Measurements from ENCODE around the gene MAX.
A peak's percentile ranks its signal among the peaks of the same experiment; 100 is the strongest.

The MAX gene

DNA sequence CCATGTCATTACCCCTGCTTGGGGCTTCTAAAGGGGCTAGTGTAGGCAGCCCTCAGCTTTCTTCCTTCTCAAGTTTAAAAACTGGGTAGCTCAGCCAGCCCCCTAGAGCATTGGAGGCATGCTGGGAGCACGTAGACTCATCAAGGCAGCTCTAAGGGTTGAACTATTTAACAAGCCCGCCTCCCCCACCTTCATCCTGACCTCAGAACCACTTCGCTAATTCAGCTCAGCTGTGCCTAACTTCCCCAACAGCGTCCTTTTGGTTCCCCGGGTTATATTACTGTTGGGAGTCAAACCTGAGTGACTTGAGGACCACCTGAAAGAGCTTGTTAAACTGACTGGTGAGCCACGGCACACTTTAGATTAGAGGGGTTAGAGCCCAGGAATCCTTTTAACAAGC is 30.1 kb downstream of the MAX start:
- no peak for DNase-seq

DNA sequence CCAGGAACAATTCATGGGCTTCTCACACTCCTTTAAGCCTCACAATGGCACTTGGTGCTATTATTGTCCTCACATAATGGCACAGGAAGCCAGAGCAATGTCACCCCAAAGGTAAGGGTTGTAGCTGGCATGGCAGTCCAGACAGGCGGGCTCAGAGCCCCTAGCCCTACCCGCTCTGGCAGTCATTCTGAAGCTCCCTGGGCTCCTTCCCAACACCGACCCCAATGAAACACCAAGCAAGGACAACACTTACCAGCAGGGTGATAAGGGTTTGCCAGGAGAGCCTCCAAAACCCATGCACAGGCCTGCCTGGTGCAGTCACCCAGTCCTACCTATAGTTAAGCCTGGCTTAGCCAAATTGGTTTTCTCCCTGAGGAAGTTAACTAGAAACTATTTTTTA is 30.8 kb downstream of the MAX start:
- no peak for DNase-seq

DNA sequence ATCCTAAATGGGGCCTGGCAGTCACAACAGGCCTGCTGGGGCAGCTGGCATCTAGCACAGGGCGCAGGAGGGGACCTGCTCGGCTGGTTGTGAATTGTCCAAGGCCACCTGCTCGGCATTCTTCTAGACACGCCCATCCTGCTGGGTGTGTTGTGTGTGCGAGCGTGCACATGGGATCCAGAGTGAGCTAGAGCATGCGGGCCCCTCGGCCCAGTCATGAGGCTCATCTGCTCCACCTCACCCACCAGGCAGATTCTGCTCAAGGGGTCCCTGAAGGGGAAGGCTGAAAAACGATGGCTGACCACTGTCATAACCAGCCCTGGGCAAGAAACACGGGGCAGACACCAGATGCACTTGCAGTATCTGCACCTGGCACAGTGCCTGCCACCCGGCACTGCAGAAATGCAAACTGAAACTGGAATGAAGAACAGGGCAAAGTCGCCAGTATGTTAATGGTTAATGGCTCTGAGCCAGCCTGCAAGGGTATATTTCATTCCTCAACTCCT is 31.8 kb downstream of the MAX start:
- peak in 3 of 14 donors; percentile 12 to 97 (median 22) for DNase-seq

DNA sequence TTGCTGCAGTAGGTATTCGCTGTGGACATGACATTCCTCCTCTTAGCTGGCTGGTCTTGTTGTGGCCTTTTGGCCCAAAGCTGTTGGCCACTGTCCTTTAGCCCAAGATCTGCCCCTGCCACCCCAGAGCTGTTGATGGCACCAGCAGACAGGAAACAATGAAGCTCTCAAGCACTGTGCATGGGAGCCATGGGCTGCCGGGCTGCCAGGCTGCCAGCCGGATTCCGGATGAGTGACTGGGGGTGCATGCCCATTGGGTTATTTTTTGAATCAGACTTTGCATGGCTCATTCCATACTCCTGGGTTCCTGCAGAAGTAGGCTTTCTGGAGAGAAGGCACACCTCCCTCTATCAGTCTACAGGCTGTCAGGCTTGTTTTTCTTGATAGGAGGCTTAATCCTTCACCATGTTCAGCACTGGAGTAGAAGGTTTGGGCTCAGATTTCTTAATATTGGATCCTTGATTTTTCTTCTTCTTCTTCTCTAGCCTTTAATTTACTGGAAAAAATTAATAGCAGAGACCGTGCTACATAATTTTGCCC is 32.4 kb downstream of the MAX start:
- DNase-seq: peak in 3 of 14 donors; percentile 8 to 93 (median 15)

DNA sequence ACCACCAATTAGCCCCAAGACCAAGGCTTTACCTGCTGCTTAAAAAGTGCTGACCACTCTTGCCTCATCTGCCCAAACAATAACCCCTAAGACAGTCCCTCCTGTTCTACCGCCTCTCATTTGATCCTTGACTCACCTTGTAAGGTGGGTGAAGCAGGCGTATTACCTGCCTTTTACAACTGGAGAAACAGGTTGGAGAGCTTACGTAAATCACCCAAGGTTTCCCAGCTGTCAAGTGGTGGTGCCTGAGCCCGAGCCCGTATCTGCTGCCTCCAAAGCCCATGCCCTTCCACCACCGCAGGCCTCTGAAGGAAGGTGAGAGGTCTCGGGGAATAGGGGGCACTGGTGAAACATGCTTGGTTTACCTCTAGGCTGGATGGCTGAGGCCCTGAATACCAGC is 36.6 kb downstream of the MAX start:
- no peak for DNase-seq

DNA sequence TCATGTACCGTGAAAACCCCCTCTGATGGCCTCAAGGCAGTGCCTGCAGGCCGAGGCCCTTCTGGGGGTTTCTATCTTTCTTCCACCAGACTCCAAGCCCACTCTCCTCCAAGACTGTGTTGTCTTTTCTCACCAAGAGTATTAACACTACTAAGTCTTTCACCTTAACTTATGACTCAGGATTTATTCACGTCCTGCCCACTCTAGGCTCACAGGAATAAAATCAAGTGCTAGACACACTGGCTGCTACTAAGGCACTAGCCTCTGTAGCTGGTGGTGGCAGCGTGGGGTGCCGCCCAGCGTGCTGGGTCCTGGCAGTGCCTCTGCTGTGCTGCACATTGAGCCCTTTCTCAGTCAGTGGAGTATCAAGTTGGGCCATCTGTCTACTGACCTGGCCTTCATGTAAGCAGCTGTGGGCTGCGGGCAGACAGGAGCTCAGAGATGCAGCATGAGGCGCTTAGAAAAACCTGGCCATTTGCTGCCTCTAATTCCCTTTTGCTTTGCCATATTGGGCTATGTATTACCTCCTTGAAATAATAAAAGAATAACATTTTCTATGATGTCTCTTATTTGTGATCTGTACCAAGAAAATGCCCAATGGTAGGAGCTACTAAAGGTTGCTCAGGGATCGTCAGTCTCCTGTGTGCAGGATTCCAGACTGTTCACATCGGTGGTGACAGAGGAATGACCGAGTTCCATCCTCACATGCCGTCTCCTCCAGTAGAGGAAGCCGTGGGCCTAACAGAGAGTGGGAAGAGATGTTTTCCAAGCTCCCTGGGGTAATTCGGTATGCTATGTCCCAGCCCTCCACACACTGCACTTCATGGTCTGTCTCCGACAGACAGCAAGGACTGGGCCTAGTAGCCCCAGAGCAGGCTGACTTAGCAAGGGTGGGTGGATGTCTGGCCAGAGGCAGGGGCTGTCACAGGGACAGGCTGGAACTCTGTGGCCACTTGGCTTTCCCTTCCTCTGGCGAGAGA is 39.9 kb downstream of the MAX start:
- DNase-seq: peak in 1 of 14 donors; percentile 69

DNA sequence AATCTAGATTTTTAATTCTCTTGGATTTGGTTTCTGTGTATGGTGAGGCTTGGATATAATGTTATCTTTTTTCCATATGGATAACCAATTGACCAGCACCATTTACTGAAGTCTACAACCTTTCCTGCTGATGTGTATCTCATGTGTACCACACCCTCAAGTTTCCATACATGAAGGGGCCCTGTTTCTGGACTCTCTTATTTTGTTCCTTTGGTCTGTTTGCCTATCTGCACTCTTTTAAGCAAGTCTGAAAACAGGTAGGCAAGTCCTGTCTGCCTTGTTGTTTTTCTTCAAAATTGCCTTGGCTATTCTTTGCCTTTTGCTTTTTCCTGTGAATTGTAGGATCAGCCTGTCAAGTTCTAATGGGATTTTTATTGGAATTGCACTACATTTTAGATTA is 44.6 kb downstream of the MAX start:
- DNase-seq: no peak

DNA sequence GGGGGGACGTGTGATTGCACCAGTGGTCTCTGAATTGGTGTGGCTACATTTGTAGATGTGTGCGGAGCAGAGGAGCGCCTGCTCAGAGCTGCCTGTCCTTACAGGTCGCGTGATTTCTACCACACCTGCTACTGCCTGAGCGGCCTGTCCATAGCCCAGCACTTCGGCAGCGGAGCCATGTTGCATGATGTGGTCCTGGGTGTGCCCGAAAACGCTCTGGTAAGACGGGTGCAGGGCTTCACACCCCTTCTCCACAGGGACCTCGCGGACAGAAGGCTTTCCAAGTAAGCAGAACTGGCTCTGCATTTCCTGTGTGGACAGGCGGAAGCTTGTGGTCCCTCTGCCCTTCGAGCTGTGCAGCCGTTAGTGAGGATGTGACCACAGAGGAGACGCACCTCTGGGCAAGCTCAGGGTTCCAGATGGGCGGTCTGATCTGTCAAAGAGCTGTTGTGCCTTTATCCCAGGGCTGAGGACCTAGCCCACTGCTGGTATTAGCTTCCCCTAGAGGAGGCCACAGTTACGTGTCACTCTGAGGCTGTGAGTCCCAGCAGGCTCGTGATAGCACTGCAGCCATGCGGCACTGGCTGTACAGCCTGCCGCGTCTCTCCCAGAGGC is 47.7 kb downstream of the MAX start:
- peak in 2 of 14 donors; percentile 10 to 60 for DNase-seq

DNA sequence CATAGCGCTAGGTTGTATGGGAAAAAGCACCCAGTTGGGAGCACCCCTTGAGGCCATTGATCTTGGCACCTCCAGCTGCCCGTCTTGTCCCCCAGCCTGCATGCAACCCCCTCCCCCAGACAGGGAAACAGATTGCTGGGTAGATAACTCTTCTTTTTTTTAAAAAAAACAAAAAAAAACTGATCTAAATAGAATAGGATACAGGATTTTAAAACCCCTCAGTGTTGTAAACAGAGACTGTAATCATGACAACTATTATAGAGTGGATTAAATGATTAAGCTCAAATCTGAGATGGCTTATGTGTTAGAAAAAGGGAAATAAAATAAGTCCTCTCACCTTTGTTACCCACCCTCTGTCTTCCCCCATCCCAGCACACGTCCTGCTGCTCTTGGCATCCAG is 48.9 kb downstream of the MAX start:
- DNase-seq: no peak

DNA sequence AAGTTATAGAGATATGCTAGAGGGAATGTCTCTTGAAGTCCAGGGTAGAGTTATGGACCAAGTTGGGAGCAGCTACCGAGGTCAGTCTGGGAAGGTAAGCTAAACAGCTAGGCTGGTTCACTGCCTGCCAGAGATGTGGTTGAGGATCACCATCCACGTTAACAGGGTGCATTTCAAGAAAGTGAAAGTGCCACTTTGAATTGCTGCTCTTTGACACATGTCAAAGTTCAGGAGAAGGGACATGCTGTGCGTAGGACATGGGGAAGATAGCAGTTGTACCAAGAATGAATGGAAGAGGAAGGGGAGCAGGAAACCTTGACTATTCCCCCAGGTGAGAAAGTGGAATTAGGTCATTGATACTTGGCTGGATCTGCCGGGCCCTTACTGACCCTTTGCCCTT is 49.5 kb downstream of the MAX start:
- DNase-seq: no peak

DNA sequence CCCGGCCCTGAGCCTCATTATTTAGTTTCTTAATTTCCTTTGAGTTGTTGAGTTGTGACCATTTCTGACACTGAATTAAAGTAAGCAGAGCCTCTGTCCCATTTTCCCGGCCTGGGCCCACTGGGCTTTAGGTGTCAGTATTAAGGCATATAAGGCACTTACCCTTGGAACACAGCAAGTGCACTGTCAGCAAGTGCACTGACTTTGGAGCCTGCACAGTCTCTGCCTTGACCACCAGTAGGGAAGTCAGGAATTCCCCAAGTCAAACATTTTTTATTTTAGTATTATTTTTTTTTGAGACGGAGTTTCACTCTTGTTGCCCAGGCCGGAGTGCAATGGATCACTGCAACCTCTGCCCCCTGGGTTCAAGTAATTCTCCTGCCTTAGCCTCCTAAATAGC is 56.6 kb downstream of the MAX start:
- no peak for DNase-seq

DNA sequence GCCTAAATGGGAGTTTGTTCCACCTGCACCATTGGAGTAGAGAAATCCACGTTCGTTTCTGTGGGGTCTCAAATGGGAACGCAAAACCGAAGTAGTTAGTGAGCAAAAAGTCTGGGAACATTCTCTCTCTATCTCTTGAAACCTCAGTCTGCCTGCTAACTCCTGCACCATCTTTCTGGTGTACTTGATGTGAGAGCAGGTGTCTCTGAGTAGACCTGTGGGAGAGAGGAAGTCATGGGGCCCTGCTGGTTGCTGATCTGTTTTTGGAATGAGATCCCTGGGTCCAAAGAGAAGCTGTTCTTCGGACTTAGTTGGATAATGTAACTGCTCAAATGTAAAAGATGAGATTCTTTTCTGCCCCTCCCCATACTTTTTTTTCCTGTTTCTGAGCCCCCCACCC is 57.3 kb downstream of the MAX start:
- no peak for DNase-seq

DNA sequence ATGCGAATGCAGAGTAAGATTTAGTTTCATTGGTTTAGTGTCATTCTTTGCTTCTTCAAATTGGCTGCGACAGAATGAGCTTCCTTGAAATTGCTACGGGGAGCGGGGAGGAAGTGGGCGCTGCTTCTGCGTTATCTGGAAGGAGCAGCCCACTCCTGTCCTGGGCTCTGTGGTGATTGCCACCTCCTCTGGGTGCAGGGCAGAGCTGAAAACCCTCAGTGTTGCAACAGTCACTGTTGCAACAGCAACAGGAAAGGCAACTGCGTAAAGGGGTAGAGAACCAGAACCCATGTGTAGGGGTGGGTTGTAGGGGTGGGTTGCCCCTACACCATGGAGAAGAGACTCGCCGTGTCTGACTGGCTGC is 57.7 kb downstream of the MAX start:
- DNase-seq: peak in 4 of 14 donors; percentile 37 to 46 (median 42)

DNA sequence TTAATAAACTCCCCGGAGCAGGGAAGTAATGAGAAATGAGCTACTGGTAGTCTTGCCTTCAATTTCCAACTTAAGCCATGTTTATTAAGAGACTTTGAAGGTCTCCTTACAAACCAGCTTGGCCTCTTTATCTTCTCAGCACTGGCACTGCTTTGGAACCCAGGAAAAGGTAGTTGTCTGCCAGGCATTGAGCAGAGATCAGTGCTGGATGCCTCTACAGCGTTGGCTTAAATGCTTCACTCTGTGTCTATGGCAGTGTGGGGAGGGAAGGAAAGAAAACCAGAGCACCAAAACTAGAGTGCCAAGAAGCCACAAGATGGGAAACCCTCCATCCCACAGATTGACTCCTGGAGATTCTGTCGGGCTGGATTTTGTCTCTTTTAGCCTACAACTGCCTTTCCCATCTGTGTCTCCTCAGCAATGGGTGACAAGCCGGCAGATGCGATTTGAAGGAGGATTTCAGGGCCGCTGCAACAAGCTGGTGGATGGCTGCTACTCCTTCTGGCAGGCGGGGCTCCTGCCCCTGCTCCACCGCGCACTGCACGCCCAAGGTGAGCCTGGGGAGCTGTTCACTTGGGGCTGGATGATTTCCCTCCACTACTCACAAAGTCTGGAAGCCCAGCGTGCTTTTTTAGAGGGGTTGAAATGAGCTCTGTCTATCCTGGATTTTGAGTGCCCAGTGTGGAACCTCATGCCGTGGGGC is 58.3 kb downstream of the MAX start:
- DNase-seq: no peak

DNA sequence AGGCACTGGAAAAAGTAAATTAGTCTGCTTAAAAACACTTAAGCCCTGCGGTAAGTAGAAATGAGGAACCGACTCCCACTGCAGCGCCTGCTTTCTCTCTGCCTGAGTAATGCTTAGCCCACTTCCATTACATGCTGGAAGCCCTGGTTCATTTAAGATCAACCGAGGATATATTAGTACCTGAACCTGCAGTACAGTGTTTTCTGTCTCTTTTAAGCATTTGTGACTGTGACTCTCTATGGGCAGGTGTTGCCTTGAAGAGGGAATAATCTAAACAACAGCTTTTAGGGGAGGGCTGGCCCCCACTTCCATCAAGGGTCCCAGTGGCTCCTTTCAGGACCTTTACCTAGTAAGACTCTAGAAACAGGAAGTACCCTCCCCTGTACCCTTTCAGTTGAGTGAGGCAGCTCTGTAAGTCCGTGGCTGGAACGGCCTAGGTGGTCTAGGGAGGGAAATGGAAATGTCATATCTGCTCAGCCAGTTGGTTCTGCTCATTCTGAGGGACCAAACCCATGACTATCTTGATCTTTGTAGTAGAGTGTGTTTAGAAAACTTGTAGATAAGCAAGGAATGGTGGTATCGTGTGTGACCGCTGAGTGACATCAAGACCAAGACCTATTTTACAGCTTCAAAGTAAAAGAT is 59.5 kb downstream of the MAX start:
- DNase-seq: no peak

DNA sequence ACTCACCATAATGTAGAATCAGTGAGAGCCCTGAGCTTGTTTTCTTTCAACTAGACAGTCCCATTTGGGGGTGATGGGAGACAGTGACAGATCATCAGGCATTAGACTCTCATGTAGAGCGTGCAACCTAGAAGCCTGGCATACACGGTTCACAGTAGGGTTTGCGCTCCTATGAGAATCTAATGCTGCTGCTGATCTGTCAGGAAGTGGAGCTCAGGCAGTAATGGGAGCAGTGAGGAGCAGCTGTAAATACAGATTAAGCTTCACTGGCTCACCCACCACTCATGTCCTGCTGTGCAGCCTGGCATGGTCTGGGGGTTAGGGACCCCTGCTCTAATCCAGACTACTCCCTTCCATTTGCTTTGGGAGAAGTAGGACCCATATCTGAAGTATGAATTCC is 60.0 kb downstream of the MAX start:
- no peak for DNase-seq

DNA sequence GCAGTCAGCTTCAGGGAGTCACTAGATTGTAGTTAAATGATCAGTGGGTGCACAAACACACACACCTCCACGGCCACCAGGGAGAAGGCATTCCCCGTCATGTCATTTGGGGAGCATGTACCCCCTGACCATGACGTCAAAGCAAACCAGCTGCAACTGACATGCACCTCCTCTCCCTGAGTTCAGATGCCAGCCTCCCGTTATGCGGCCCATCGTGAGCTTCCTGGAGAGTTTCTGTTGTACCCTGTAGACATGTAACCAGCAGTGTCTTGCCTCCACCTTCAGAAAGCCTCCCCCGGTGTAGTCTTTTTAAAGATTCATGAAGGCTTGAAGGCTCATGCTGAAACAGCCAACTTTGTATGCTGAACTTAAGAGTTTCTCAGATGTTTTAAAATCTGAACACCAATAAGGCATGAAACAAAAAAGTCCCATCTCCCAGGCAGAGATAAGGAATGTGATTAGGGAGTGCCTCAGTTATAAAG is 60.8 kb downstream of the MAX start:
- no peak for DNase-seq

DNA sequence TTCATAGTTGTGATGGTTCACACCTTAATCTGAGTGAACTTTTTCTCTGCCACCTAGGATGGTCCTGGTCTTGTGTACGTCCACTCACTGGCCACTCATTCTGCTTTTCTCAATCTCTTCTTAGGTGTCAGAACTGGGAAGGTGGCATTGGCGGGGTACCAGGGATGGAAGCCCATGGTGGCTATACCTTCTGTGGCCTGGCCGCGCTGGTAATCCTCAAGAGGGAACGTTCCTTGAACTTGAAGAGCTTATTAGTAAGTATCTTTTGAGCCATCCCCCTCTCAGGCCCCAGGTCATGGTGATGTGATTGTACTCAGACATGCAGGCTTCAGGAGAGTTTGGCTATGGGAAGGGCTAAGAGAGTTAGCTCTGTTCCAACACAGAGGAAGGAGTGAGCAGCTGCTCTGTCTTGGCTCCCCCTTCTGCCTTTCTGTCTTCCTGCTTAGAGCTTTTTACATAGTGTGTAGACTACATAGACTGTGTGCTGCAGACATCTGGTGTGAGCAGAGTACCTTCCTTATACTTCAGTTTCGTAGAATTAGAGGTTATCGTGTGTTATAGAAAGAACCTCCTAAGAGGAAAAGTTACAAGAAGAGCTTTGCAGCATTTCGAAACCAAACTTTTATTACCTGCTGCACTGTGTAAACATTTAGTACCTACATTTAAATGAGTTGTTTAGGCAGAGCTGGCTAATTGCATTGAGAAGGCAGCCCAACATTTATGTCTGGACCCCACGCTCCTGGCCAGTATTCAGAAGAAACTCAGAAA is 61.5 kb downstream of the MAX start:
- DNase-seq: no peak

DNA sequence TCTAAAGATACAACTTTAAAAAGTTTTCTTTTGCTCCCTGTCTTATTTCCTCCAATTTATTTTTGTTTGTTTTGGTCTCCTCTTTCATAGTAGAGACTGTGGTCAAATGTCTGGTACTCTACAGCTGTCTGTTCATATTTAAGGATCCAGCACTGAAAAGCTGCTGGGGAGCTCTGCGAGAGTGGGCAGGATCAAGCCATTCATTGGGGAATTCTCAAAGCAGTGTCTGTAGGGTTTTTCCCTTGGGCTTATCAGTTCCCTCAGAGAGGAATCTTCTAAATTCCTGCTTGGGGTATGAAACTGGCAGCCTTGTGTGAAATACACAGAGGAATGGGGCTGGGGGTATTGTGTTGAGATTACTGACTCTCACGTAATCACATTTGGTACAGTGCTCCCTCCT is 63.4 kb downstream of the MAX start:
- no peak for DNase-seq

DNA sequence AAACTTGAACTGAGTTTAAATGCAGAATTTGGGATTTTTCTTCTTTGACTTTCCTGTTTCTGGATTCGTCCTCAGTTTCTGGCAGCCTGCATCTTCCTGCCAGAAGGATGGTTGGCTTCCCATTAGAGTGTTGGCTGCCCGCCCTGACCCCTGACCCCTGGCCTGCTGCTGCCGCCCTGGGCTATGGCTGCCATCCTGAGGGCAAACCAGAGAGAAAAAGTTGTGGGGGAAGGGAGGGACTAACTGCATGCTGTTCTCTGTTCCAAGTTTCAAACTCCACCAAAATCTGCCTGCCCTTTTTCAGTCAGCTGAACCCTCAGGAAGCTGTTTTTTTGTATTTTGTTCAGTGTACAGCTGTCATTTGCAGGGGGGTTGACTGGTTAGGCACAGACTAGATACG is 67.3 kb downstream of the MAX start:
- peak in 12 of 14 donors; percentile 13 to 81 (median 65) for DNase-seq

DNA sequence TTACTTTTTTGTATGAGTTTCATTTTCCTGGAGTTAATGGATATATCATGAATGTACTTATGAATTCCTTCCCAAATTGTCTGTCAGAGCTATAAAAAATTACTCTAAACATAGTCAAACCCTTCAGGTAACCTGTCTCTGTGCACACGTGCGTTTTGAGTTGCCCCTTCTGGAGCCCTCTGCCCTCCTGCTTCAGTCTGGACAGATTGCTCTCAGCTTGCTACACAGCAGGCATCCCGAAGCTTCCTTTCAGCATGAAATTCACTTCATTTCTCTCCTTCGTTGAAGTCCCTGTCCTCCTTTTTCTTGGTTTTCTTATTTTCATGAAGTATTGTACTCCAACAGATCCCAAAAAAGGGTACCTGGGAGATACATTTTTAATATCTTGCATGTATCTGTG is 68.3 kb downstream of the MAX start:
- DNase-seq: peak in 1 of 14 donors; percentile 84
